LoVo (cell line): Measurements from ENCODE around the gene VWDE.

Source experiments
- DNase-seq: peaks from one replicate; pipeline ENCODE4 v3.0.0-alpha.2; 2016; ENCODE audit warnings: low spot score

Gene VWDE

GRCh38 chr7:12327922-12328321 lies 75.7 kb downstream of the VWDE start:
- DNase-seq = no peak

GRCh38 chr7:12325646-12326045 lies 78.0 kb downstream of the VWDE start:
- no peak for DNase-seq

GRCh38 chr7:12323415-12323814 lies 80.2 kb downstream of the VWDE start:
- no peak for DNase-seq

DNA sequence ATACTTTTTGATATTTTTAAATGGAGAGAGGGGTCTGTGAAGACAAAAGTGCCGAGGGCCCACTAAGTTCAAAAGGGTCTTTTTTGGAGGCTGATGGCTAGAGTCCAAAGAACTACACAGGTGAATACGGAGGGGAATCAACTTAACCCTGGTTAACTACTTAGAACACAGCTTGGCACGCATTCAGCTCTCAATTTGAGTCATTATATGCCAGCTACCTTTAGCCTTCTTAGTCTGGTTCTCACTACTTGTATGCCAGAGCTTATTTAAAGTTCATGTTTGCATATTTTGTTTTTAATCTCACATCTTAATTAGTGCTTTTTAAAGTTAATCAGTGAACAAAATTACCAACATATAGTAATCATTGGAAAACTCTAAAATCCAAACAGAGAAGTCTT lies 80.8 kb downstream of the VWDE start:
- DNase-seq = no peak

- peak; percentile 55 for DNase-seq
These were observed 81.3 kb downstream of the VWDE start for GRCh38 chr7:12322284-12322902.

GRCh38 chr7:12320987-12321647 lies 82.5 kb downstream of the VWDE start:
- DNase-seq = no peak

GRCh38 chr7:12320241-12320986 lies 83.3 kb downstream of the VWDE start:
- DNase-seq = no peak

DNA sequence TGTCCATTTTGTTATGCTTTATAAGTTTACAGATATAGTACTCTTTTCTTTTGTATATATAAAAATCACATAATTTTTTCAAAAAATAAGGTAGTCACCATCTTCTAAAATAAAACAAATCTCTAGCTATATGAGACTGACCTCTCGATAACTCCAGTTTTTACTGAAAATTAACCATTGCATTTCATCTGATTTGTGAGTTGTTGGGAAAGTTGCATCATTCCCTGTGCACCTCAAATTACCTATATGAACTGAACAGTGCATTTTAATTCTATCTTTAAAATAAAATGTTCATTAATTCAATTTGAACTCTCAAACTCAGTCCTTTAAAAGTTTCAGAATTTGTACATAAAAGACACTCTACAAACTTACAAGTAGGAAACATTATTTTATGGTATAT lies 86.0 kb downstream of the VWDE start:
- DNase-seq = no peak

- DNase-seq = no peak
These were observed 86.7 kb downstream of the VWDE start for GRCh38 chr7:12316925-12317324.

DNA sequence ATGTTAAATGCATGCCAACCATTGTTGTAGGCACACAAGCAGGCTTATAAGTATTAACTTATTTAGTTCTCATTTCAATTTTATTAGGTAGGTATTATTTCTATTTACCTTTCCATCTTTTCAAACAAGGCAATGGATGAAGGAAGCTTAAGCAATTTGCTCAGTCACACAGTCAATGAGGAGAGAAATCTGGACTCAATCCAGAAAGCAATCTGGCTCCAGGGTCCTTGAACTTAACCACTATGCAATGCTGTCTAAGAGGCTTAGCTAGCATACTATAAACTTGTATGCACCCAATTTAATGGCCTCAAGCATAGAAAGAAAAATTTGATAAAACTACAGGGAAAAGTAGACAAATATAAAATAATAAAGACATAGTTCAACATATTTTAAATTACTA lies 88.6 kb downstream of the VWDE start:
- DNase-seq = no peak

GRCh38 chr7:12314199-12314598 lies 89.5 kb downstream of the VWDE start:
- DNase-seq = no peak

DNA sequence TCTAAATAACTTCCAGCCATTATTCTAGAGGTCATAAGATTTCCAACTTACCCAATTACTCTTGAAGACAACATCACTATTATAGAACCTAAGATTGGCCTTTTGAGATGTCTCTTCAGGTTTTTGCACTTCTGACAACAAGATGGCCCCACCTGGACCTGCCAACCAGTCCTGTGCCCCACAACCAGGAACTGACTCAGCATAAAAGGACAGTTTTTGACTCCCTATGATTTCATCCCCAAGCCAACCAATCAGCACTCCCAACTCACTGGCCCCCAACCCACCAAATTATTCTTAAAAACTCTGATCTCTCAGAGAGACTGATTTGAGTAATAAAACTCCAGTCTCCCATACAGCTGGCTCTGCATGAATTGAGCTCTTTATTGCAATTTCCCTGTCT lies 98.2 kb downstream of the VWDE start:
- DNase-seq = no peak

GRCh38 chr7:12303495-12303894 lies 100.2 kb downstream of the VWDE start:
- DNase-seq = no peak

- no peak for DNase-seq
These were observed 100.6 kb downstream of the VWDE start for GRCh38 chr7:12303062-12303461.

- DNase-seq = no peak
These were observed 103.2 kb downstream of the VWDE start for GRCh38 chr7:12300415-12300814.

DNA sequence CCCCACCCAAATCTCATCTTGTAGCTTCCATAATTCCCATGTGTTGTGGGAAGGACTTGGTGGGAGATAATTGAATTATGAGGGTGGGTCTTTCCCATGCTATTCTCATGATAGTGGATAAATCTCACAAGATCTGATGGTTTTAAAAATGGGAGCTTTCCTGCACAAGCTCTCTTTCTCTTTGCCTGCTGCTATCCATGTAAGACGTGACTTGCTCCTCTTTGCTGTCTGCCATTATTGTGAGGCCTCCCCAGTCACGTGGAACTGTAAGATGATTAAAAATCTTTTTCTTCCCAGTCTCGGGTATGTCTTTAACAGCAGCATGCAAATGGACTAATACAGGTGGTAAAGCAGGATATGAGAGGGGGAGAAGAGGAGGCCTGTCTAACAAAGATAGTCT lies 104.3 kb downstream of the VWDE start:
- DNase-seq = no peak

GRCh38 chr7:12297283-12298108 lies 106.2 kb downstream of the VWDE start:
- no peak for DNase-seq

DNA sequence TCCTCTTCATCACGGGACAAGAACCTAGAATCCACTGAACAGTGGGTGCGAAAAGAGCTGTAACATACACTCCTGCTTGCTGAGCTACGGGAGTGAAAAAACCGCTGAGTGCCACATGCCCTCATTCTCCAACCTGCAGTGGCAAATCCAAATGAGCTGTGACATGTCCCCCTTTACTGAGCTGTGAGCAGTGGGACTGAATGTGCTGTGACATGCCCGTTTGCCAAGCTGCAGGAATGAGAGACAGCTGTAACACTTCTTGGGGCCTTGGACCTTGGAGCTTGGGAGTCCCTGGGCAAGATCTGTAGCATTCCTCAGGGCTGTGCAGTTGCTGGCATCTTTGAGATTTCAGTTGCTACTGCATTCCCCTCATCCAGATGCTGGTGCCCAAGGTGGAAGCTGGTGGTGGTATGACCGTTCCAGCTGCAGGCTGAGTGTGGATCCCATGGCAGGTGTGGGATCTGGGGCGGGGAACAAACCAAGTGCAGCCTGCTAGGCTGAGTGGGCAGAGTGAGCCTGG lies 107.6 kb downstream of the VWDE start:
- no peak for DNase-seq

GRCh38 chr7:12294701-12295100 lies 109.0 kb downstream of the VWDE start:
- no peak for DNase-seq

GRCh38 chr7:12291870-12292269 lies 111.8 kb downstream of the VWDE start:
- DNase-seq = no peak

DNA sequence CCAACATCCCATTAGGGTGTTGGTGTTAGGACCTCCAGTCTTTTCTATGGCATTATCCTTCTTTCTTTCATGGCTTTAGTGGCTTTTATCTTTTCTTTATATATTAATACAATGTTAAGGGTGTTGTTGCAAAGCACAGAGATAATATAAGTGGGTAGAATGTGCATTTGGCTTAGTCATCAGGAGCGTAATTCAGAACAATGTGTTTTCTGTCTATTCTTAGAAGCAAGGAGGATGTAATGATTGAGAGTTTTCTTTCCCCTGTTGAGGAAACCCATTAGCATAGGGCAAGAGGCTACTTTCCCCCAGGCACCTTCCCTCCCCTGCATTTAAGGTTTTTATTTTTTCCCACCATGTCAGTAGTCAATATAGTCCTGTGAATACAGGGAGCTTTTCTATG lies 112.9 kb downstream of the VWDE start:
- DNase-seq = no peak

- no peak for DNase-seq
These were observed 113.7 kb downstream of the VWDE start for GRCh38 chr7:12289996-12290395.
